Large intestine (tissue), 3 donors: ENCODE data around the gene CDH26. TPM values are rescaled to one million over a fixed set of nuclear protein-coding genes. Genes with fewer than 3 reads are reported as not detected.
A peak's percentile ranks its signal among the peaks of the same experiment; 100 is the strongest.

Experiments
- DNase-seq, 2 donors: peaks; one replicate each; pipeline versions ENCODE4 v3.0.0 to v3.0.0-alpha.2; 2013
- H3K27ac ChIP-seq: one replicate; pipeline ENCODE4 v1.5.1; 2013; ENCODE audit warnings: low read length
- H3K27me3 ChIP-seq: 2 replicates; pipeline ENCODE4 v1.6.1; 2013; ENCODE audit warnings: low read length; ENCODE audit not compliant: control insufficient read depth, insufficient read depth
- H3K36me3 ChIP-seq: 2 replicates; pipeline ENCODE4 v1.6.1; 2013; ENCODE audit warnings: low read length; ENCODE audit not compliant: control insufficient read depth, insufficient read depth
- H3K4me1 ChIP-seq: one replicate; pipeline ENCODE4 v1.6.1; 2013; ENCODE audit warnings: low read length; ENCODE audit not compliant: control insufficient read depth, insufficient read depth
- H3K4me3 ChIP-seq: one replicate; pipeline ENCODE4 v1.5.1; 2013; ENCODE audit warnings: low read length
- H3K9me3 ChIP-seq: one replicate; pipeline ENCODE4 v1.6.1; 2013; ENCODE audit warnings: mild to moderate bottlenecking, low read depth, low read length, moderate library complexity; ENCODE audit not compliant: control insufficient read depth
- WGBS: methylation state at CpG from one replicate; pipeline ENCODE4 v1.1.5; 2013; ENCODE audit warnings: low lambda C conversion rate; ENCODE audit not compliant: insufficient coverage; 5-methylcytosine and 5-hydroxymethylcytosine counted together
- polyA plus RNA-seq: library from polyadenylated mRNA; unstranded; fragments of 120-200 nt; gene quantifications from one replicate; pipeline ENCODE4 v1.2.1, GENCODE V29; 2013

Gene CDH26
- polyA plus RNA-seq, 1 donor, result 1.3 TPM

- Histone ChIP-seq H3K36me3 (peaks cover 17% of the 10 kb centered on the region), H3K9me3 (peaks cover 7% of the 10 kb centered on the region), H3K4me3 (peak within 1 kb of the TSS; percentile 70), H3K4me1 (peaks cover 20% of the 10 kb centered on the region), H3K27me3 (no peaks in the 10 kb centered on the region), H3K27ac (peak within 1 kb of the TSS; percentile 99)
- peak; percentile 97 to 99 for DNase-seq
- no CpG with 5 or more reads among the region's 57 CpGs for WGBS
Measured at GRCh38 chr20:59940129-59940955, 17.9 kb upstream of the CDH26 start, which contains the start of the genes FAM217B and PPP1R3D. FAM217B (plus strand) TSS chr20:59940389; CDS start chr20:59943944, 3,555 bp downstream. PPP1R3D (minus strand) TSS chr20:59940305; CDS start chr20:59939931, 374 bp downstream.

- peaks cover 17% of the 10 kb centered on the region for H3K36me3 ChIP-seq
- H3K4me1 ChIP-seq, result peaks cover 20% of the 10 kb centered on the region
- H3K27me3 ChIP-seq, result no peaks in the 10 kb centered on the region
- WGBS, result no CpG with 5 or more reads among the region's 4 CpGs
- peaks cover 7% of the 10 kb centered on the region for H3K9me3 ChIP-seq
- no peak for DNase-seq
- H3K27ac ChIP-seq, result peak overlapping the region; percentile 99
- peak overlapping the region; percentile 70 for H3K4me3 ChIP-seq
Measured at GRCh38 chr20:59940956-59941294, 17.3 kb upstream of the CDH26 start.

GRCh38 chr20:59942245-59942644 lies 16.0 kb upstream of the CDH26 start:
- Histone ChIP-seq H3K4me1 (peaks cover 20% of the 10 kb centered on the region), H3K36me3 (peaks cover 17% of the 10 kb centered on the region), H3K4me3 (no peak overlapping the region), H3K27ac (no peak overlapping the region), H3K9me3 (peaks cover 7% of the 10 kb centered on the region), H3K27me3 (no peaks in the 10 kb centered on the region)
- WGBS, result no CpG with 5 or more reads among the region's 2 CpGs
- no peak for DNase-seq

- no peak overlapping the region for H3K4me3 ChIP-seq
- 100% methylated on average over 2 of the region's 7 CpGs for WGBS
- no peaks in the 10 kb centered on the region for H3K27me3 ChIP-seq
- peaks cover 18% of the 10 kb centered on the region for H3K36me3 ChIP-seq
- no peak for DNase-seq
- H3K27ac ChIP-seq, result no peak overlapping the region
- no peaks in the 10 kb centered on the region for H3K9me3 ChIP-seq
- peaks cover 8% of the 10 kb centered on the region for H3K4me1 ChIP-seq
Measured at GRCh38 chr20:59944726-59945125, 13.5 kb upstream of the CDH26 start.

- H3K27ac ChIP-seq, result no peak overlapping the region
- H3K27me3 ChIP-seq, result no peaks in the 10 kb centered on the region
- H3K36me3 ChIP-seq, result peaks cover 22% of the 10 kb centered on the region
- peaks cover 8% of the 10 kb centered on the region for H3K4me1 ChIP-seq
- no peak for DNase-seq
- H3K4me3 ChIP-seq, result no peak overlapping the region
- 94% methylated on average over 3 of the region's 3 CpGs for WGBS
- H3K9me3 ChIP-seq, result no peaks in the 10 kb centered on the region
Measured at GRCh38 chr20:59945175-59945574, 13.0 kb upstream of the CDH26 start.

- H3K4me1 ChIP-seq, result peaks cover 8% of the 10 kb centered on the region
- H3K4me3 ChIP-seq, result no peak overlapping the region
- 93% methylated on average over 2 of the region's 2 CpGs for WGBS
- H3K27me3 ChIP-seq, result no peaks in the 10 kb centered on the region
- no peak for DNase-seq
- no peak overlapping the region for H3K27ac ChIP-seq
- H3K9me3 ChIP-seq, result no peaks in the 10 kb centered on the region
- H3K36me3 ChIP-seq, result peaks cover 22% of the 10 kb centered on the region
Measured at GRCh38 chr20:59945731-59946130, 12.5 kb upstream of the CDH26 start.

- H3K4me1 ChIP-seq, result no peaks in the 10 kb centered on the region
- no peaks in the 10 kb centered on the region for H3K27me3 ChIP-seq
- no peaks in the 10 kb centered on the region for H3K9me3 ChIP-seq
- no peak overlapping the region for H3K4me3 ChIP-seq
- peaks cover 24% of the 10 kb centered on the region for H3K36me3 ChIP-seq
- H3K27ac ChIP-seq, result no peak overlapping the region
- 92% methylated on average over 2 of the region's 8 CpGs for WGBS
- DNase-seq, result no peak
Measured at GRCh38 chr20:59947376-59947775, 10.8 kb upstream of the CDH26 start.

GRCh38 chr20:59948212-59948611 lies 10.0 kb upstream of the CDH26 start:
- Histone ChIP-seq H3K9me3 (no peaks in the 10 kb centered on the region), H3K4me1 (no peaks in the 10 kb centered on the region), H3K27ac (no peak overlapping the region), H3K4me3 (no peak overlapping the region), H3K27me3 (no peaks in the 10 kb centered on the region), H3K36me3 (peaks cover 22% of the 10 kb centered on the region)
- no CpG with 5 or more reads among the region's 1 CpG for WGBS
- DNase-seq, result no peak

GRCh38 chr20:59948828-59949720 lies 9.1 kb upstream of the CDH26 start:
- no peak overlapping the region for H3K27ac ChIP-seq
- H3K36me3 ChIP-seq, result peaks cover 17% of the 10 kb centered on the region
- no peaks in the 10 kb centered on the region for H3K27me3 ChIP-seq
- no peaks in the 10 kb centered on the region for H3K9me3 ChIP-seq
- no peaks in the 10 kb centered on the region for H3K4me1 ChIP-seq
- WGBS, result no CpG with 5 or more reads among the region's 7 CpGs
- peak in 1 of 2 donors; percentile 16 for DNase-seq
- no peak overlapping the region for H3K4me3 ChIP-seq

- no peak for DNase-seq
- 96% methylated on average over 4 of the region's 6 CpGs for WGBS
- Histone ChIP-seq H3K9me3 (no peaks in the 10 kb centered on the region), H3K36me3 (peaks cover 9% of the 10 kb centered on the region), H3K27ac (no peak overlapping the region), H3K4me1 (no peaks in the 10 kb centered on the region), H3K27me3 (no peaks in the 10 kb centered on the region), H3K4me3 (no peak overlapping the region)
Measured at GRCh38 chr20:59949911-59950310, 8.3 kb upstream of the CDH26 start.
